Measurements from ENCODE around the gene IDH3G. TPM values are rescaled to one million over a fixed set of nuclear protein-coding genes. Genes with fewer than 3 reads are reported as not detected.

Gene IDH3G
- total and polyA plus RNA-seq, 2 donors (not counting 1 experiment from before 2014, with no cell fraction given): 44.6 to 55.7 TPM

DNA sequence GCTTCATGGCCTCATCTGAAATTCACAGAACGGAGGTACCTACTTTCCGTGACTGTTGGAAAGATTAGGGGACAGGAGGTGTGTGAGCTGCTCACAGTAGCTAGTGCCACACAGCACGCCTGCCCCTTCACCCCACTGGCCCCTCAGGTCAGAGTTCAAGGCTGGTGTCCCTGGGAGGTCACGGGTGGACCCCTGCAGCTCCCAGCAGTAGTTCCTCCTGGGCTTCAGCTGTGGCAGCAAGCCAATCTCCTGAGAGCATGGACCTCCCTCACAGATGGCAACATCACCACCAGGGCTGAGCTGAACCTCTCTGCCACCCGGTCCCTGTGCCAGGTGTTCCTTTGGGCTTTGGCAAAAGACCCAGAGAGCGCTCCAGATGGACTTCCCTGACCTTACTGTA, 1.8 kb downstream of the IDH3G start:
- no peak overlapping the region for H3K4me3 ChIP-seq (replicated peaks in 1 of 4; ENCODE audit: control extremely low read depth in 1 of 4, insufficient read depth in 1 of 4, low read depth in 3 of 4, low read length in 4 of 4)
- H3K4me2 ChIP-seq (ENCODE audit: extremely low read depth, insufficient read depth, low read length): no peak overlapping the region

DNA sequence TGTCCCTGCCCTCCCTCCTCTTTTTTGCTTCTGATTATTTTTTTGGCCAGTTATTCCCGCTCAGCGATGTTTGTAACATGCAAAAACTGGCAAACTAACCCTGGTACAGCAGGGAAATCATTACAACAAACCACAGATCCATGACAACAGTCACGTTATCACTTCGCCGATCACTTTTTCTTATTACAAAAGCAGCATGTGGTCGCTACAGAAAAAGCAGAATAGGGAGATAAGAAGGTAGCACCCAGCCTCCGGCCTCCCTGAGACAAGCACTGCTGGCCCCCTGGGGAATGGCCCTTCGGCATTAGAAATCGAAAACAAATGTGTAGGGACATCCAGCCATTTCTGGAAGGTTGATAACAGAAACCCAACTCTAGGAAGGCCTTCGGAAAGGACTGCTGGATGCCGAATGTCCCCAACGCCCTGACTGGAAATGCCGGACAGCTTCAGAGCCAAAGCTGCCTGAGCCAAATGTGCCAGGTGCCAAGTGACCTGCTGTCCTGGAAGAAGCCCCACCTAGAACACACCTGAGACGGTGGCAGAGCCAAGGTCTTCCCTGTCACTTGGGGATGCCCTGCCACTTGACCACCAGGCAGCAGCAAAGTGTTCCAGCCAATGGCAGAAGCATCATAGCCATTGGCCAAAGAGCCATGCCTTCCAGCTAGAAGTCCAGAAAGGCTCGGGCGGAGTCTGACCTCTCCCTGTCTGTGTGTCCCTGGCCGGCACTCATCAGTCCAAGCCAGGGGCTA, 2.9 kb downstream of the IDH3G start:
- Histone ChIP-seq H2AFZ (ENCODE audit: low read length) (no peak overlapping the region), H3K4me2 (ENCODE audit: extremely low read depth, insufficient read depth, low read length) (no peak overlapping the region), H3K4me3 (replicated peaks in 1 of 4; ENCODE audit: control extremely low read depth in 1 of 4, insufficient read depth in 1 of 4, low read depth in 3 of 4, low read length in 4 of 4) (no peak overlapping the region), H4K20me1 (ENCODE audit: control insufficient read depth, extremely low read depth, insufficient read depth, low read length) (no peaks in the 10 kb centered on the region), H3K36me3 (ENCODE audit: control insufficient read depth, insufficient read depth, low read length) (peaks cover 5% of the 10 kb centered on the region), H3K27ac (ENCODE audit: insufficient read depth, low read length) (no peak overlapping the region), H3K27me3 (ENCODE audit: control insufficient read depth, insufficient read depth, low read length) (no peaks in the 10 kb centered on the region), H3K4me1 (ENCODE audit: control insufficient read depth, extremely low read depth, insufficient read depth, low read length) (peaks cover 7% of the 10 kb centered on the region), H3K9ac (ENCODE audit: insufficient read depth, low read length) (no peak overlapping the region), H3K79me2 (ENCODE audit: control insufficient read depth, insufficient read depth, low read length) (peaks cover 41% of the 10 kb centered on the region), H3K9me3 (ENCODE audit: control insufficient read depth, insufficient read depth, low read depth, low read length) (no peaks in the 10 kb centered on the region)
- DNase-seq (ENCODE audit: low read depth in 2 of 2): no peak
- TF ChIP-seq EZH2 (IDR thresholded peaks at IDR 0.05; ENCODE audit: low read length, missing control alignments) (no peak), CTCF (conservative IDR thresholded peaks at IDR 0.05 in 1 of 2, IDR thresholded peaks at IDR 0.05 in 1 of 2; ENCODE audit: low read depth in 1 of 2, low read length in 2 of 2) (no peak)

More for the DNA sequence above, 1.8 kb downstream of the IDH3G start:
- no peaks in the 10 kb centered on the region for H3K27me3 ChIP-seq (ENCODE audit: control insufficient read depth, insufficient read depth, low read length)
- no peak overlapping the region for H3K9ac ChIP-seq (ENCODE audit: insufficient read depth, low read length)
- no peak for DNase-seq (ENCODE audit: low read depth in 2 of 2)
- H2AFZ ChIP-seq (ENCODE audit: low read length): no peak overlapping the region
- peaks cover 5% of the 10 kb centered on the region for H3K36me3 ChIP-seq (ENCODE audit: control insufficient read depth, insufficient read depth, low read length)
- H3K4me1 ChIP-seq (ENCODE audit: control insufficient read depth, extremely low read depth, insufficient read depth, low read length): peaks cover 7% of the 10 kb centered on the region
- H3K9me3 ChIP-seq (ENCODE audit: control insufficient read depth, insufficient read depth, low read depth, low read length): no peaks in the 10 kb centered on the region
- TF ChIP-seq EZH2 (IDR thresholded peaks at IDR 0.05; ENCODE audit: low read length, missing control alignments) (no peak), CTCF (conservative IDR thresholded peaks at IDR 0.05 in 1 of 2, IDR thresholded peaks at IDR 0.05 in 1 of 2; ENCODE audit: low read depth in 1 of 2, low read length in 2 of 2) (no peak)
- H3K79me2 ChIP-seq (ENCODE audit: control insufficient read depth, insufficient read depth, low read length): peaks cover 44% of the 10 kb centered on the region
- no peaks in the 10 kb centered on the region for H4K20me1 ChIP-seq (ENCODE audit: control insufficient read depth, extremely low read depth, insufficient read depth, low read length)
- no peak overlapping the region for H3K27ac ChIP-seq (ENCODE audit: insufficient read depth, low read length)

DNA sequence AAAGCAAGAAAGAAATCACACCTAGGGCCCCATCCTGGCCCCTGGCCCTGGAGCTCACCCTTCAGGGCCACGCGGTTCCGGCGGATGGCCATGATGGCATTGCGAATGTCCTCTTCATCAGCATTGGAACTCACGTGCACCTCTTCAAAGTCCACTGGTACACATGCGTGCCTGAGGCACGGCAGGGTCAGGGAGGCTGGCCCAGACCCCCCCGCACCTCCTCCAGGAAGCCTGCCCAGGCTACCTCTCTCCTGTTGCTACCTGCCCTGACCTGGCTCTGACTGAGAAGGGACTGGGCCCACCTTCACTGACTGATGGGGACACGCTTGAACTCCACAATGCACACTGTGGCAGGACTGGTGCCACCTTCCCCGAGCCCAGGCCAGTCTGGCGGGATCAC, 4.5 kb downstream of the IDH3G start:
- Histone ChIP-seq H3K9ac (ENCODE audit: insufficient read depth, low read length) (no peak overlapping the region), H3K4me2 (ENCODE audit: extremely low read depth, insufficient read depth, low read length) (no peak overlapping the region), H3K27me3 (ENCODE audit: control insufficient read depth, insufficient read depth, low read length) (no peaks in the 10 kb centered on the region), H3K4me1 (ENCODE audit: control insufficient read depth, extremely low read depth, insufficient read depth, low read length) (peaks cover 4% of the 10 kb centered on the region), H4K20me1 (ENCODE audit: control insufficient read depth, extremely low read depth, insufficient read depth, low read length) (no peaks in the 10 kb centered on the region), H3K27ac (ENCODE audit: insufficient read depth, low read length) (no peak overlapping the region), H3K9me3 (ENCODE audit: control insufficient read depth, insufficient read depth, low read depth, low read length) (no peaks in the 10 kb centered on the region), H2AFZ (ENCODE audit: low read length) (no peak overlapping the region), H3K4me3 (replicated peaks in 1 of 4; ENCODE audit: control extremely low read depth in 1 of 4, insufficient read depth in 1 of 4, low read depth in 3 of 4, low read length in 4 of 4) (no peak overlapping the region), H3K79me2 (ENCODE audit: control insufficient read depth, insufficient read depth, low read length) (peaks cover 26% of the 10 kb centered on the region), H3K36me3 (ENCODE audit: control insufficient read depth, insufficient read depth, low read length) (peaks cover 7% of the 10 kb centered on the region)
- no peak for DNase-seq (ENCODE audit: low read depth in 2 of 2)
- TF ChIP-seq CTCF (conservative IDR thresholded peaks at IDR 0.05 in 1 of 2, IDR thresholded peaks at IDR 0.05 in 1 of 2; ENCODE audit: low read depth in 1 of 2, low read length in 2 of 2): no peak

Measured in fibroblast of lung (primary cell).